HL-60/S4 treated with retinoic acid at 250 ng/mL for 4 days and 3 days (cell line): ENCODE measurements around the gene VGLL4.
"Not testable (repeated sequence)": the region's sequence is repeated elsewhere in the genome, so short reads cannot be mapped to it uniquely, and the experiment has no call there.

Source experiments
- in situ Hi-C: fragments of 300-500 bp; cut with MboI; formaldehyde crosslinking; loops from 2 replicates; pipeline ENCODE4 v1.7.0; 2022; ENCODE audit warnings: low sequenced_read_pairs

The VGLL4 gene

DNA sequence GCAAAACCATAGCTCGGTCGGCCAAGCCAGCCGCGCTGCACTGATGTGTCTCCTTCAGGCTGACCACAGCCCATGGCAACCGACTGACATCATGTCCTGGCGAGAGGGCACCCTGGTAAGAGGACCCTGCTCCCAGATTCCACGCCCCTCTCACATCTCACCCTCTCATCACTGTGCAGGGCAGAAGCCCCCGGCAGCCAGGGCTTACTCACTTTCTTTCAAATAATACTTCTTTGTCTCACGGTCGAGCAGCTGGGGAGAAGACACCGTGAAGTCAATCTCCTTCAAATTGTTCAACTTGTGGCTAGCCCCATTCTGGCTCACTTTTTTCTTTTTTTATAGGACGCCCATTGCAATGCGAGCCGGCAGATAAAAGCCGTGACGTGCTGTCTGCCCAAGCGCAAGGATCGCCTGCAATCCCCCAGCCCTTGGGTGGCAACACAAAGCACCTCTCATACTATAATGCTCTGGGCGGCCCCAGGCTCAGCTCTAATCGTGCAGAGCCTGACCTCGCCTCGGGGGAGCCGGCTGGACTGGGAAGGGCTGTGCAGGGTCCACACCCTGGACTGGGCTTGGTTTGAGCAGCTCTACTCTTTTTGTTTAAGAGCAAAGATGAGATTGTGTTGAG, 33.6 kb downstream of the VGLL4 start:
- in situ Hi-C loops: no loop called here

- in situ Hi-C loops: no loop called here
Observed at GRCh38 chr3:11609481-11609880, 34.2 kb downstream of the VGLL4 start.

GRCh38 chr3:11607816-11608215, 35.9 kb downstream of the VGLL4 start:
- in situ Hi-C loops: no loop called here

- in situ Hi-C loops: no loop called here
Observed at GRCh38 chr3:11606865-11607440, 36.8 kb downstream of the VGLL4 start.

DNA sequence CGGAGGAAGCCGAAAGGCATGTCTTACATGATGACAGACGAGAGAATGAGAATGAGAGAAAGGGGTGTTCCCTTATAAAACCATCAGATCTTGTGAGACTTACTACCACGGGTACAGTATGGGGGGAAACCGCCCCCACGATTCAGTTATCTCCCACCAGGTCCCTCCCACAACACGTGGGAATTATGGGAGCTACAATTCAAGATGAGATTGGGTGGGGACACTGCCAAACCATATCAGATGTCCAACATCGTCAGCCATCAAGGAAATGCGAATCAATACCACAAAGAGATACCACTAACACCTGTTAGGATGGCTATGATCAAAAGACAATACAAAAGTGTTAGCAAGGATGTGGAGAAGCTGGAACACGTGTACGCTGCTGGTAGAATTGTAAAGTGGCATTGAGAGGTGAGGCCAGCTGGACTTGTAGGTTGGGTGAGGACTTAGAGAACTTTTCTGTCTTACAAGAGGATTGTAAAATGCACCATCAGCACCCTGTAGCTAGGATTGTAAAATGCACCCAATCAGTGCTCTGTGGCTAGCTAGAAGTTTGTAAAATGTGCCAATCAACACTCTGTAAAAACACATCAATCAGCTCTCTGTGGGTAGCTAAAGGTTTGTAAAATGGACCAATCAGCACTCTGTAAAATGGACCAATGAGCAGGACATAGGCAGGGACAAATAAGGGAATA, 37.5 kb downstream of the VGLL4 start:
- in situ Hi-C loops: no loop called here

GRCh38 chr3:11605398-11605797, 38.3 kb downstream of the VGLL4 start:
- in situ Hi-C loops: no loop called here

DNA sequence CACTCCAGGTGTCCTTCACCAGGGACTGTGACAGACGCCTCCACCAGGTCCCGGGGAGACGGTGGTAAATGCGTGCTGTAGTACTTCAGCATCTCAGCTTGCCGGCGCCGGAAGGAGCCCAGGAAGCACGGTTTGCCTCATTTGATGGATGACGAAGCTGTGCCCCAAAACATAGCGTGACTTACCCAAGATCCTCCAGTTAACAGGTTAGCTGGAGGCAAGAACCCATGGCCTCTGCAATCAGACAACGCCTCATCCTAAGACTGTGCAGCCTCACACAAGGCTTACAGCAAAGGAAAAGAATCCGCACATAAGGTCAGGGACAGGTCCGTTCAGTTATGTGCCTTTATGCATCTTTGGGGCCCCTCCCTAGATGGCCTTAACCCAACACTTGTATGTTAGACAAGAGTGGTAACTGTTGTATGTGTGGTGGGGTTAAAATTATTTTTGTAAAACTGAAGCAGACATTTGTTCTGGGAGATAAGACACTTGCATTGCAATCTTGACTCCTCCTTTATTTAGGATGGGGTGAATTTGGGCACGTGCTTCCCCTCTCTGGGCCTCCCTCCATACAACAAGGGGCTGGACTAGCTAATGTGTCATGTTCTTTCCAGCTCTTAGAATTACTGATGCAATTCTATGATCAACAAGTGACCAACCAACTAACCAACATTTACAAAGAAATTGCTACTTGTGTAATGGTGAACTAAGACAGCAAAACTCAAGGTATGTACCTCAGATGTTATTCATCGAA, 39.4 kb downstream of the VGLL4 start:
- in situ Hi-C loops: no loop called here

DNA sequence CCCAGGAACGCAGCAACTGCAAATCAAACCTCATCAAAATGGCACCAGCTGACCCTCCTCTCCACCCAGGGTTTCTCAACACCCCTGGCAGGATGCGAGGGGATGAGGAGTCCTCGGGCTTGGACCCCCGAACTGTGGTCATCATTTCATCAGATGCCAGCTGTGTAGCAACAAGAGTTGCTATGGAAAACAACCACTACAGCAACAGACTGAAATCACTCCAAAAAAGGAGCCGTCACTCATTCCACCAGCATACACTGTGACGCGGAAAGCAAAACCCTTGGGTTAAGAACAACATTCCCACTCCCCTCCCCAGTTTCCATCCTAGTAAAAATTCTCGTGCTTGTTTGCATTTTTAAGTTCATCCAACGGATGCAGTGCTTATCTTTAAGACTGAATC, 40.1 kb downstream of the VGLL4 start:
- in situ Hi-C loops: no loop called here

DNA sequence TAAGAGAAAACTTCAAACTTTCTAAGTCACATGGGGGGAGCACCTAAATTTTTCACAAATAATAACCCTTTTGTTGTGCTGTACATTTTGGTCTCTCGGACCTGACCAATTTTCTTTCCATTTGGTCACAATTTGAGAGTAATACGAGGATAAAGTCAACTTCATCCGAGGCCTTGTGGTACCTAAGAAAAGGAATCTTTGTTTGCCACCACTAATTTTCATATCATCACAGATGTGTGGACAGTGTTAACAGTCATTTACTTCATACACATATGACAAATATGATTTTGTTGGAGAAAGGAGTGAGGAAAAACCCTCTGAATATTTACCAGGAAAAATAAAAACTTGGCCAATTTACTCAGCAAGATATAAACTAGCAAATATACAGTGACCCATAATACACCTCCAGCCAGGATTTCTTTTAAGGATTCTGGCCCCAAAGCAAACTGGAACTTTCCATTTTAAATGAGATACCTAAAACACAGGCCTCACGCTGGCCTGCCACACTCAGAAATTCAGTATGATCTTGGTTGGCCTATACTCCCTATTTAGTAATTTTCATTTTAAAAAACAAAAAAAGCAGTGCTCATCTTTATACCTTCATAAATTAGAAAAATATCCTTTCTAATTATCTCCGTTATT, 40.7 kb downstream of the VGLL4 start:
- in situ Hi-C loops: no loop called here

DNA sequence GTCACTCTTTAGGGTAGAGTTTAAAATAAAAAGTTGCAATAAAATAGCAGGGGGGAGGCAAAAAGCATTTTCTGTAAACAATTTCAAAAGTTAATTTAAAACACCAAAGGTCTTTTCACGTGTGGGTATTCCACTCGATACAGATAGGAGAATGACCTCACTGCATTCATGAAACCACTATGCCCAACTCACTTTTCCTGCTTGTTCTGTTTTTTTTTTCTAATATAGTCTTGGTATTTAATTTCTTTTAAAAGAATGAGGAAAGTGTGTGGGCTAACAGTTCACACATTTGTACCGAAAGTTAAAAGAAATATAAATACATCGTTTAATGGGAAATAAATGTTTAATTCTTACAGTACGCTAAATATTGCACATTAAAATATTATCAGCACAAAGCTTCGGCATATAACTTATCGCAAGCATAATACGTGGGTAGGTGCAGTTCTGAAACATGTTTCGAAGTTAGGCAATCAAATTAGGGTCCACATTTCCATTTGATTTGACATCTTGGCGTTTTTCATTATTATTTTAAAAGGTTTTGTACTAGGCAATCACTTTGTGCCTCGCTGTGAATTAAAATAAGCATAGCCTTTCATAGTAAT, 41.4 kb downstream of the VGLL4 start:
- in situ Hi-C loops: no loop called here

DNA sequence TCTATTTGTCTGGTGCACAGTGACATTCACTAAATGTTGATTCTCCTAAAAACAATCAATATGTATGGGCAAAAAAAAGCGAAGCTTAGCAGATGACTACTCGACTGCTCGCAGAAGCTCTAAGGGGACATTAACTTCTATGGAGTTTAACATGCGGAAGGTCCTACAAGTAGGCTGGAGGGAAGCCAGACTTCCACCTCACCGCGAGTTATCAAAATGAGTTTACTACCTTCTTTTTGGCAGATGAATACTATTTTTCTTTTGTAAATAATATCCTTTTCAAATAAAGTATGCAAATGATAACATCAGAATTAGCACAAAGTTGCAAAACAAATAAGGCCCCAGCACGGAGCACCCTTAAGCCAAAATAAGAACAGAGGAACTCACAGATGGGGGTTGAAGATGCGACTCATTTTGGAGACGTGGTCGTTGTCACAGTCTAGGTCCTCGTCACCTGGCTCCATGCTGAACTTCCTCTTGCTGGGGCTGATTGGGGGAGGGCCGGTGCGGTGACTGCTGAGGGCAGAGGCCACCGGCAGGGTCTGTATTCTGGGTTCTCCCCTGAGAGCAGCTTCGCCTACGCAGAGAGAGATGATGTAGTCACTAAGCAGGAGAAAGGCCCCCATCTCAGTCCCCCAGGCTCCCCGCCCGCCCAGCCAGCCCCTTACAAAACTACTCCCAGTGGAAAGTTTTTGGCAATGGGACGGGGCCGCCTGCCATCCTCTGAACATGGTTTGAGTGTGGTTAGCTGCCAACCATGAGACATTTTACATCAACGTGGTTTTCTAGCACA, 42.1 kb downstream of the VGLL4 start:
- in situ Hi-C loops: no loop called here

DNA sequence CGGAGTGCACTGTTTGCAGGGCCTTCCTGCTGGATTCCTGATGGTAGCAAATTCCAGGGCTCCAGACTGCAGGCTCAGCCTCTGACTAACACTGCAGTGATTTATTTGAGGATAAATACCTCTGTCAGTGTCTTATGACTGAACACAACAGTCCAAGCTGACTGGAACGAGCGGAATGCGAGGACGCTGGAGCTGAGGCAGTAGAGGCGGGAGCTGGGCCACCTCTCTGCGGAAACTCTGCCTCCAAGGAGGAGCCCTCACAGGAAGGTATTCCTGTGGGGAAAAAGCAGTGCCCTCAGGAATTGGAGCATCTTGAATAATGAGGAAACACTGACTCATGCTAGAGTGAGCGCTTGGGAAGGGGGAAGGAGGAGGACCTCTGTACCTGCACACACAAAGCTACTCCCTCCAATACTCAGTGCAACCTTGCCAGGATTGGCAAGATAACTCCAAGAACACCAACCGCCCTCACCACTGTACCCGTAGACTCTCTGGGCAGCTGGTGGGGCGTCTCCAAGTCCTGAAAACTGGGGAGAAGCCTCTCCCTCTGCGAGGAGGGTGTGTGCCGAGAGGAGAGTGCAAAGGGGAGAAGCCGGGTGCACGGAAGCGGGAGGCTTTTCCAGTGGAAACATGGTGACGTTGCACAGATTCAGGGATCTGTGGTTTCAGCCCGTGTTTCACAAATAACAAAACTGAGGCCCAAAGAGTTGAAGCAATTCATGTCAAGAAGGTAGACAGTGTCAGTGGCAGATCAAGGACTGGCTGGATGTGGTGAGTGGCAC, 43.0 kb downstream of the VGLL4 start:
- in situ Hi-C loops: no loop called here

DNA sequence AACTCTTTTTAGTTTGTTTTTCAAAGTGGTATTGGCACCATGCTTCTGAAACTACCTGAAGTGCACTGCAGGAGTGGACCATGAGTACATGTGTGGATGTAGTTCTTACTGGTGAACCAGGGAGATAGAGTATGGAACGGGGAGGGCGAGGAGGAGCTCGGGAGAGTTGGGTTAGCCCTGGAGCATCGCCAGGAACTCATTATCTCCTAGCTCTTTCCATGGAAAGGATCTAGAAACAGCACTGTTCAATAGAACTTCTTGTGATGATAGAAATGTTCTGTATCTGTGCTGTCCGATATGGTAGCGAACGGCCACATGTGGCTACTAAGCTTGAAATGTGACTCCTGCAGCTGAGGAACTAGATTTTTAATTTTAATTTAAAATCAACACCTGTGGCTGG, 47.3 kb downstream of the VGLL4 start:
- in situ Hi-C loops: no loop called here

GRCh38 chr3:11595024-11595423, 48.7 kb downstream of the VGLL4 start:
- in situ Hi-C loops: not testable (repeated sequence)

GRCh38 chr3:11593318-11594034, 50.2 kb downstream of the VGLL4 start:
- in situ Hi-C loops: no loop called here

GRCh38 chr3:11592445-11593298, 51.0 kb downstream of the VGLL4 start:
- in situ Hi-C loops: no loop called here

DNA sequence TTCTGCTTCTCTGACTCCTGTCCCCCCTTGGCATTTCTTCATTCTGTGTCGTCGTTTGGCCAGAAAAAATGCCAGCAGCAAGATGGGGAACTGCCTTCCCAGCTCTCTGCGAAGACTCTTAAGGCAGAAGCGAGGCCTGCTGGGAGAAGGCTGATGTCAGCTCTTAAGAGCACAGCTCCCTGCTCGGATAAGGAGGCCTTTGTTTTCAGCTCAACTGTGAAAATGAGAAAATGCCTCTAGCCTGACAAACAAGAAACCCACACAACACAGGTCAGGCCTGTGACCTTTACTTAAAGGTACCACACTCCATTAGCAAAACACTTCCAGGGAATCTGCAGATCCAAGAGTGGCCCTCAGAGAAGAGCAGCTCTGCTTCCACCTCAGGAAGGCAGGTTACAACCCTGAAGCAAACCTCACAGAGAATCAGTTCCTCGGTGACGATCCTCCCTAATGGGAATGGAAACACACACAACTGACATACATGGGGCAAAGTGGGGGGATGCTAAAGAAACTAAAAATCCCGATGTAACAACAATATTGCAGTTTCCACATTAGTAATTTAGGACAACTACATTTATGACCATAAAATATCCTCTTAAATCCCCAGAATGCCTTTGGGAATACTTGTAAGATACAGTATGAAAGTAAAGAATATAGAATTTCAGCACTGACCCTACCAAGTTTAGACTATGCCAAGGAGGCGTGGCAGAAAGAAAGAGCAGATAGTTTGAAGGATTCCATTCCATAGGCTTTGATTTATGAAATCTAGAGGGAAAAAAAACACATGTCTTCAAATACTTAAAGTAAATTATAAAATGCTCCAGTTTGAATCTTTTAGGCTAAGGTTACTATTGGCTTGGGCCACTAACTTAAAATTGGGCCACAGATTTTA, 52.1 kb downstream of the VGLL4 start:
- in situ Hi-C loops: no loop called here
